ENCODE measurements around the gene TMEM106C. TPM values are rescaled to one million over a fixed set of nuclear protein-coding genes. Genes with fewer than 3 reads are reported as not detected.
A peak's percentile ranks its signal among the peaks of the same experiment; 100 is the strongest.

Gene TMEM106C
- total RNA-seq, 3 donors from 2014 or later, result 93.9 to 208 (median 183) TPM

- TF ChIP-seq, protein P1, sequence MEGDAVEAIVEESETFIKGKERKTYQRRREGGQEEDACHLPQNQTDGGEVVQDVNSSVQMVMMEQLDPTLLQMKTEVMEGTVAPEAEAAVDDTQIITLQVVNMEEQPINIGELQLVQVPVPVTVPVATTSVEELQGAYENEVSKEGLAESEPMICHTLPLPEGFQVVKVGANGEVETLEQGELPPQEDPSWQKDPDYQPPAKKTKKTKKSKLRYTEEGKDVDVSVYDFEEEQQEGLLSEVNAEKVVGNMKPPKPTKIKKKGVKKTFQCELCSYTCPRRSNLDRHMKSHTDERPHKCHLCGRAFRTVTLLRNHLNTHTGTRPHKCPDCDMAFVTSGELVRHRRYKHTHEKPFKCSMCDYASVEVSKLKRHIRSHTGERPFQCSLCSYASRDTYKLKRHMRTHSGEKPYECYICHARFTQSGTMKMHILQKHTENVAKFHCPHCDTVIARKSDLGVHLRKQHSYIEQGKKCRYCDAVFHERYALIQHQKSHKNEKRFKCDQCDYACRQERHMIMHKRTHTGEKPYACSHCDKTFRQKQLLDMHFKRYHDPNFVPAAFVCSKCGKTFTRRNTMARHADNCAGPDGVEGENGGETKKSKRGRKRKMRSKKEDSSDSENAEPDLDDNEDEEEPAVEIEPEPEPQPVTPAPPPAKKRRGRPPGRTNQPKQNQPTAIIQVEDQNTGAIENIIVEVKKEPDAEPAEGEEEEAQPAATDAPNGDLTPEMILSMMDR (IDR thresholded peaks at IDR 0.05), result no peak
- no peak for DNase-seq
- Histone ChIP-seq H3K4me3 (no peak overlapping the region), H3K4me1 (ENCODE audit: low read depth) (no peaks in the 10 kb centered on the region), H3K36me3 (ENCODE audit: low read depth) (no peaks in the 10 kb centered on the region), H3K9me3 (no peaks in the 10 kb centered on the region)
- intact Hi-C loops (cut with DNase I, micrococcal nuclease), result no loop called here
- peak; percentile 25 for ATAC-seq
These were observed 52.6 kb downstream of the TMEM106C start for GRCh38 chr12:48015954-48016353.

GRCh38 chr12:48016373-48017020 is 53.1 kb downstream of the TMEM106C start:
- Histone ChIP-seq H3K4me3 (no peak overlapping the region), H3K9me3 (no peaks in the 10 kb centered on the region), H3K36me3 (ENCODE audit: low read depth) (no peaks in the 10 kb centered on the region), H3K4me1 (ENCODE audit: low read depth) (peaks cover 1% of the 10 kb centered on the region)
- TF ChIP-seq, protein P1 (IDR thresholded peaks at IDR 0.05), result no peak
- no peak for ATAC-seq
- DNase-seq, result no peak
- intact Hi-C loops (cut with DNase I, micrococcal nuclease), result no loop called here

GRCh38 chr12:48017496-48017895 is 54.1 kb downstream of the TMEM106C start:
- intact Hi-C loops (cut with DNase I, micrococcal nuclease), result no loop called here
- TF ChIP-seq, protein P1 (IDR thresholded peaks at IDR 0.05), result no peak
- DNase-seq, result no peak
- peaks cover 10% of the 10 kb centered on the region for H3K4me1 ChIP-seq (ENCODE audit: low read depth)
- ATAC-seq, result no peak
- no peaks in the 10 kb centered on the region for H3K9me3 ChIP-seq
- no peak overlapping the region for H3K4me3 ChIP-seq
- no peaks in the 10 kb centered on the region for H3K36me3 ChIP-seq (ENCODE audit: low read depth)

GRCh38 chr12:48017921-48018617 is 54.7 kb downstream of the TMEM106C start:
- Histone ChIP-seq H3K4me1 (ENCODE audit: low read depth) (peaks cover 10% of the 10 kb centered on the region), H3K36me3 (ENCODE audit: low read depth) (no peaks in the 10 kb centered on the region), H3K9me3 (no peaks in the 10 kb centered on the region), H3K4me3 (no peak overlapping the region)
- TF ChIP-seq, protein P1 (IDR thresholded peaks at IDR 0.05), result no peak
- no peak for DNase-seq
- intact Hi-C loops (cut with DNase I, micrococcal nuclease), result no loop called here
- ATAC-seq, result peak; percentile 49

Other genes with a start within 250 kb of the TMEM106C start
- under 1 TPM in 2 of 3 donors, not detected in 1; 0.19 to 0.31 TPM for gene ENDOU, start 238.1 kb upstream of the TMEM106C start, total RNA-seq
- 10 to 100 TPM in 2 of 3 donors, 1 to 10 TPM in 1; 9.5 to 15.6 (median 11.4) TPM for gene RAPGEF3, start 204.7 kb upstream of the TMEM106C start, total RNA-seq
- 10 to 100 TPM; 17.2 to 35.4 (median 19.1) TPM for gene SLC48A1, start 190.4 kb upstream of the TMEM106C start, total RNA-seq
- 10 to 100 TPM; 19.5 to 67.4 (median 33.2) TPM for gene HDAC7, start 143.7 kb upstream of the TMEM106C start, total RNA-seq
- 100 to 1,000 TPM in 2 of 3 donors, 10 to 100 TPM in 1; 69.5 to 175 (median 162) TPM for gene VDR, start 58.6 kb upstream of the TMEM106C start, total RNA-seq
- 1 to 10 TPM in 2 of 3 donors, under 1 TPM in 1; 0.19 to 1.5 (median 1.2) TPM for gene COL2A1, start 40.9 kb downstream of the TMEM106C start, total RNA-seq
- gene SENP1, start 142.5 kb downstream of the TMEM106C start, total RNA-seq, result 10 to 100 TPM; 12.7 to 20.8 (median 17.4) TPM
- 10 to 100 TPM; 37.3 to 98.8 (median 40.9) TPM for gene PFKM, start 155.8 kb downstream of the TMEM106C start, total RNA-seq
- 10 to 100 TPM; 41.1 to 46.6 (median 41.3) TPM for gene ASB8, start 193.9 kb downstream of the TMEM106C start, total RNA-seq
- 1 to 10 TPM in 1 of 3 donors, under 1 TPM in 2; 0.20 to 2.4 (median 0.41) TPM for gene CCDC184, start 220.0 kb downstream of the TMEM106C start, total RNA-seq
- gene OR10AD1, start 239.7 kb downstream of the TMEM106C start, total RNA-seq, result not detected